SU-DHL-6 (cell line): ENCODE data around the gene SVIL.
"Not testable (repeated sequence)": the region's sequence is repeated elsewhere in the genome, so short reads cannot be mapped to it uniquely, and the experiment has no call there.

Experiments
- H2AFZ ChIP-seq: fragments of 200-600 bp; sonication (generic); 2 replicates; pipeline ENCODE4 v1.6.1; 2014; ENCODE audit warnings: low read depth, mild to moderate bottlenecking, moderate library complexity, mixed read lengths, antibody characterized with exemption, low read length; ENCODE audit not compliant: severe bottlenecking
- H3F3A ChIP-seq: fragments of 200-600 bp; shearing (Covaris generic); 2 replicates; pipeline ENCODE4 v1.6.0; 2016; ENCODE audit warnings: antibody characterized with exemption, mild to moderate bottlenecking; ENCODE audit not compliant: insufficient read depth
- H3K27ac ChIP-seq: fragments of 200-600 bp; sonication (generic); 2 replicates; pipeline ENCODE4 v1.5.1; 2016; ENCODE audit warnings: low read depth, mild to moderate bottlenecking, low read length, moderate library complexity, mixed read lengths
- H3K27me3 ChIP-seq: fragments of 200-600 bp; sonication (generic), shearing (Covaris generic); 2 replicates; pipeline ENCODE4 v1.6.0; 2014; ENCODE audit warnings: mild to moderate bottlenecking, low read length
- H3K36me3 ChIP-seq: fragments of 200-600 bp; sonication (generic); 2 replicates; pipeline ENCODE4 v1.6.1; 2014; ENCODE audit warnings: mild to moderate bottlenecking, low read length, mixed read lengths
- H3K4me2 ChIP-seq: fragments of 300-600, 200-600 bp; shearing (Covaris generic), sonication (generic); 2 replicates; pipeline ENCODE4 v1.6.0; 2014; ENCODE audit warnings: low read length, low read depth, mild to moderate bottlenecking; ENCODE audit not compliant: poor library complexity, severe bottlenecking
- H3K4me3 ChIP-seq: fragments of 200-600 bp; sonication (generic); 2 replicates; pipeline ENCODE4 v1.5.1; 2014; ENCODE audit warnings: antibody characterized with exemption, low read length, mild to moderate bottlenecking, mixed read lengths; ENCODE audit not compliant: insufficient read depth, poor library complexity, severe bottlenecking
- H3K79me2 ChIP-seq: fragments of 200-600 bp; sonication (generic); 2 replicates; pipeline ENCODE4 v1.6.1; 2014; ENCODE audit warnings: mild to moderate bottlenecking, low read length, moderate library complexity; ENCODE audit not compliant: insufficient read depth
- H3K9ac ChIP-seq: fragments of 200-600 bp; sonication (generic); 2 replicates; pipeline ENCODE4 v1.7.0; 2014; ENCODE audit warnings: mild to moderate bottlenecking, low read length
- H3K9me2 ChIP-seq: fragments of 200-600 bp; sonication (generic); replicated peaks from 2 replicates; pipeline ENCODE4 v1.6.1; 2014; ENCODE audit warnings: low read length; ENCODE audit not compliant: insufficient read depth
- H3K9me3 ChIP-seq: fragments of 200-600 bp; sonication (generic); 2 replicates; pipeline ENCODE4 v1.6.1; 2014; ENCODE audit warnings: low read length, mixed read lengths; ENCODE audit not compliant: insufficient read depth
- H4K20me1 ChIP-seq: fragments of 200-600 bp; sonication (generic); 2 replicates; pipeline ENCODE4 v1.6.1; 2014; ENCODE audit warnings: low read depth, mild to moderate bottlenecking, antibody characterized with exemption, low read length, moderate library complexity, mixed read lengths
- EZH2phosphoT487 ChIP-seq: fragments of 200-600 bp; sonication (generic), shearing (Covaris generic); conservative IDR thresholded peaks from 2 replicates; pipeline ENCODE4 v1.6.1; 2018; ENCODE audit warnings: mild to moderate bottlenecking, antibody characterized with exemption, low read length, moderate library complexity, mixed read lengths
- TF ChIP-seq, protein P1 (sequence below): fragments of 200-600 bp; sonication (generic); IDR thresholded peaks from one replicate; pipeline ENCODE4 v1.5.1; 2017; ENCODE audit warnings: antibody characterized with exemption, mild to moderate bottlenecking, low read length, moderate library complexity; ENCODE audit not compliant: insufficient read depth, poor library complexity, severe bottlenecking

The SVIL gene

DNA sequence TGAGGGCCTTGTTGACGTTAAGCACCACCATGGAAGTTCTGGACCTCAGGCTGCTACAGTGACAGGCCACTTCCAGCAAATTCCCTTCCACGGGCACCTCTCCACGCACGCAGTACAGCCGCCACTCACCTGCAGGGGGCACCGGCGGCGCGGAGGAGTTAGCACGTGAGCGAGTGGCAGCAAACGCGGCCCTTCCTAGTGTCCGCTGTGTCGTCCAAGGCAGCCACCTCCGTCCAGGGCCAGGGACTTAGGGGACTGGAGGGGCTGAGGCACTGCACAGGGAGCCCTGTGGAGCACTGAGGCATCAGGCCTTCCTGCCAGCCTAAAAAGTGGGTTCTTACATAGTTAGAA, 164.4 kb downstream of the SVIL start:
- H3K9me2 ChIP-seq: no peaks in the 10 kb centered on the region
- H4K20me1 ChIP-seq: no peaks in the 10 kb centered on the region
- no peak for TF ChIP-seq EZH2phosphoT487
- TF ChIP-seq, protein P1, sequence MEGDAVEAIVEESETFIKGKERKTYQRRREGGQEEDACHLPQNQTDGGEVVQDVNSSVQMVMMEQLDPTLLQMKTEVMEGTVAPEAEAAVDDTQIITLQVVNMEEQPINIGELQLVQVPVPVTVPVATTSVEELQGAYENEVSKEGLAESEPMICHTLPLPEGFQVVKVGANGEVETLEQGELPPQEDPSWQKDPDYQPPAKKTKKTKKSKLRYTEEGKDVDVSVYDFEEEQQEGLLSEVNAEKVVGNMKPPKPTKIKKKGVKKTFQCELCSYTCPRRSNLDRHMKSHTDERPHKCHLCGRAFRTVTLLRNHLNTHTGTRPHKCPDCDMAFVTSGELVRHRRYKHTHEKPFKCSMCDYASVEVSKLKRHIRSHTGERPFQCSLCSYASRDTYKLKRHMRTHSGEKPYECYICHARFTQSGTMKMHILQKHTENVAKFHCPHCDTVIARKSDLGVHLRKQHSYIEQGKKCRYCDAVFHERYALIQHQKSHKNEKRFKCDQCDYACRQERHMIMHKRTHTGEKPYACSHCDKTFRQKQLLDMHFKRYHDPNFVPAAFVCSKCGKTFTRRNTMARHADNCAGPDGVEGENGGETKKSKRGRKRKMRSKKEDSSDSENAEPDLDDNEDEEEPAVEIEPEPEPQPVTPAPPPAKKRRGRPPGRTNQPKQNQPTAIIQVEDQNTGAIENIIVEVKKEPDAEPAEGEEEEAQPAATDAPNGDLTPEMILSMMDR: peak; percentile 35
- no peaks in the 10 kb centered on the region for H3K27me3 ChIP-seq
- no peaks in the 10 kb centered on the region for H3K79me2 ChIP-seq
- no peak overlapping the region for H2AFZ ChIP-seq
- no peak overlapping the region for H3K4me3 ChIP-seq
- H3K27ac ChIP-seq: no peak overlapping the region
- no peaks in the 10 kb centered on the region for H3K36me3 ChIP-seq
- H3K9ac ChIP-seq: no peak overlapping the region
- no peak overlapping the region for H3K4me2 ChIP-seq
- H3F3A ChIP-seq: no peaks in the 10 kb centered on the region
- no peaks in the 10 kb centered on the region for H3K9me3 ChIP-seq

DNA sequence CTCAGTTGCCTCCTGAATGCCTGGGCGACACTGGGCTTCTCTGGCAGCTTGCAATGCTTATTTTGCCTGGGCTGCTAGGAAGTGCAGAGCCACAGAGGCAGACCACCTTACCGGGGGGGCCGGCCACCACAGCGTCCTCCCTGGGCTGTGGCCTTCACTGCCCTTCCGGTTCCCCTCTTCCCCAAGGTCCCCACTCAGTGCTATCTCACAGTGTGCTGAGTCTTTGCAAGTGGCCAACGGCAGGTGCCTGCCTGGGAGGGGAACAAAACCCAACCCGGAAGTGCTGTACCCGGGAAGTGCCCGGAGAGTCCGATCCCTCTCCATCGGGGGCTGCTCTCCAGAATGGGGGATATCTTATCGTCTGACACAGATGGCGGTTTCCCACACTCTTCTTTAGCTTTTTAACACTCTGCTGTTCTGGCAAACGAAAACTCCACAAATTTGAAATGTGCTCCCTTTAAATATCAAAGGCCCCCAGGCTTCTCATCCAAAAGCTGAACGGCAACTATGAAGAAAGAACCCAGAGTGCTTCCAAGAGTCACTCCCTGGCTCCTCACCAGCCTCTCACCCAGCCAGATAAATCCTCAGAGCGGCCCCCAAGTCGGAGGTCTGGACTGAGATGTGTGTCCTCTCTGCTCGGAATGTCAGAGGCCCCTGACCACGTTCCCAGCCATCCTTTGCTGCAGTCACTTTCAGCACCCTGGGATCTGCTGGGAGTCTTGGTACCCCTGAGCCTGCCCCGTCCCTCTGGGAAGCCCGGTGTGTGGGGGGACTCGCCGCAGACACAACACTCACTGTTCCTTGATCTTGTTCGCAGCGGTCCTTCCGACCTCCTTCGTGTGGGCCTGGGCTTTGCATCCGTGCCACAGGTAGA, 165.1 kb downstream of the SVIL start:
- no peaks in the 10 kb centered on the region for H3F3A ChIP-seq
- TF ChIP-seq, protein P1: no peak
- TF ChIP-seq EZH2phosphoT487: no peak
- no peak overlapping the region for H3K9ac ChIP-seq
- no peak overlapping the region for H3K4me3 ChIP-seq
- no peaks in the 10 kb centered on the region for H3K79me2 ChIP-seq
- H3K9me3 ChIP-seq: no peaks in the 10 kb centered on the region
- H3K36me3 ChIP-seq: no peaks in the 10 kb centered on the region
- no peaks in the 10 kb centered on the region for H3K27me3 ChIP-seq
- no peak overlapping the region for H2AFZ ChIP-seq
- H3K27ac ChIP-seq: no peak overlapping the region
- no peak overlapping the region for H3K4me2 ChIP-seq
- H3K9me2 ChIP-seq: no peaks in the 10 kb centered on the region
- no peaks in the 10 kb centered on the region for H4K20me1 ChIP-seq

DNA sequence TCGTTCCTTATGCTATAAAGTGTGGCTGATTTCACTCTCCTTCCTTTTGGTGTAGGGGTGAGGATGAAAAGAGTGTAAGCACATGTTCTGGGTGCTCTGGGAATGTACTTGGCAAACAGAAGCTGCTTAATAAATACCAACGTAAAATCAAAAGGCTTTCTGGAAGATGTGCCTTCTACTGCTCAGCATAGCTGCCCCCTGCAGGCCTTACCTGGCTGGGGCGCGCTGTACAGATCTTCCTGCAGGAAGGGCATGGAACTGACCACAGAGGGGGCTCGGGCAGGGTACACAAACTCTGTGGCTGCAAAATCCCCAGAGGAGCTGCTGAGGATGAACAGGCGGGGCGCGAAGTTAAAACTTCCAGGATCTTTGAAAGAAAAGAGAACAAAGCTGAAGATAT, 169.4 kb downstream of the SVIL start:
- Histone ChIP-seq H3K4me3 (no peak overlapping the region), H3K9me3 (no peaks in the 10 kb centered on the region), H3K27ac (no peak overlapping the region), H2AFZ (no peak overlapping the region), H3K4me2 (no peak overlapping the region), H3K79me2 (no peaks in the 10 kb centered on the region), H3K27me3 (no peaks in the 10 kb centered on the region), H3K36me3 (no peaks in the 10 kb centered on the region), H3K9ac (no peak overlapping the region), H3F3A (no peaks in the 10 kb centered on the region), H3K9me2 (no peaks in the 10 kb centered on the region), H4K20me1 (no peaks in the 10 kb centered on the region)
- TF ChIP-seq, protein P1: no peak
- no peak for TF ChIP-seq EZH2phosphoT487

GRCh38 chr10:29464671-29465171, 170.1 kb downstream of the SVIL start:
- H3F3A ChIP-seq, H3K9me2 ChIP-seq, H2AFZ ChIP-seq, H3K4me3 ChIP-seq, H3K27ac ChIP-seq, H3K79me2 ChIP-seq, H3K9me3 ChIP-seq, H3K4me2 ChIP-seq, H3K36me3 ChIP-seq, H3K9ac ChIP-seq, H4K20me1 ChIP-seq, H3K27me3 ChIP-seq: not testable (repeated sequence)
